ENCODE measurements around the gene ERCC1. TPM values are rescaled to one million over a fixed set of nuclear protein-coding genes. Genes with fewer than 3 reads are reported as not detected.

ERCC1 gene
- total RNA-seq, 1 experiment from 2014 or later, result 43.7 TPM

- H3K9me3 Mint-ChIP-seq, result no peaks in the 10 kb centered on the region
- ChIA-PET POLR2A (interaction anchor here (0.7 kb wide), 1 partner anchor 53 kb away, joined by 3 read pairs; no protein-coding TSS in a partner anchor), CTCF (no interaction called here)
- DNase-seq (ENCODE audit: low spot score) (no peak), ATAC-seq (no peak)
- no peaks in the 10 kb centered on the region for H3K4me1 Mint-ChIP-seq
- TF ChIP-seq CBFB (CRISPR knock-in tag; IDR thresholded peaks at IDR 0.05; ENCODE audit: low read depth) (no peak), ELF4 (CRISPR knock-in tag; IDR thresholded peaks at IDR 0.05; ENCODE audit: low read depth) (no peak), PRDM15 (CRISPR knock-in tag; IDR thresholded peaks at IDR 0.05) (no peak)
- H3K27me3 Mint-ChIP-seq (ENCODE audit: low read depth), result no peaks in the 10 kb centered on the region
- no peak overlapping the region for H3K4me3 Mint-ChIP-seq
- peaks cover 57% of the 10 kb centered on the region for H3K36me3 Mint-ChIP-seq
- H3K27ac Mint-ChIP-seq, result no peak overlapping the region
These were observed 62.1 kb downstream of the ERCC1 start for GRCh38 chr19:45361608-45362007.

- Mint-ChIP-seq H3K4me3 (no peak overlapping the region), H3K27ac (no peak overlapping the region), H3K27me3 (ENCODE audit: low read depth) (no peaks in the 10 kb centered on the region), H3K4me1 (no peaks in the 10 kb centered on the region), H3K9me3 (no peaks in the 10 kb centered on the region), H3K36me3 (peaks cover 74% of the 10 kb centered on the region)
- ChIA-PET POLR2A (no interaction called here), CTCF (no interaction called here)
- DNase-seq (ENCODE audit: low spot score), result no peak
- no peak for ATAC-seq
- no peak for TF ChIP-seq GABPB1 (CRISPR knock-in tag; IDR thresholded peaks at IDR 0.05)
- no peak for TF ChIP-seq ZNF232 (CRISPR knock-in tag; IDR thresholded peaks at IDR 0.05)
These were observed 65.4 kb downstream of the ERCC1 start for GRCh38 chr19:45358213-45358792.

DNA sequence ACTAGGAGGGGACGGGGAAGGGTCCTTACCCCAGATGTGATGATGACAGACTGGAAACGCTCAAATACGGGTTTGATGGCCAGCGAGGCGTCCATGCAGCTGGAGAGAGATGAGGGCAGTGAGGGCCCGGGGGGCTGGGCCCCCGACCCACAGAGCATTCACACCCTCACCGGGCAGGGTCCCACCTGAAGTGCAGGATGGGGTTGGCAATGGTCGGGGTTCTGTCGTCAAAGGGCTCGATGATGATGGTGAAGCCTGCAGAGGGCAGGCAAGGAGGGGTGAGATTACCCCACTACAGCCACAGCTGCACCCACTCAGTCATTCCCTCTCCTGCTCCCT is 66.3 kb downstream of the ERCC1 start:
- Mint-ChIP-seq H3K9me3 (no peaks in the 10 kb centered on the region), H3K4me1 (no peaks in the 10 kb centered on the region), H3K4me3 (no peak overlapping the region), H3K27ac (no peak overlapping the region), H3K36me3 (peaks cover 74% of the 10 kb centered on the region), H3K27me3 (ENCODE audit: low read depth) (no peaks in the 10 kb centered on the region)
- ATAC-seq (no peak), DNase-seq (ENCODE audit: low spot score) (no peak)
- POLR2A ChIA-PET, result no interaction called here
- TF ChIP-seq RELA (CRISPR knock-in tag; IDR thresholded peaks at IDR 0.05; ENCODE audit: borderline replicate concordance) (no peak), ZNF263 (CRISPR knock-in tag; IDR thresholded peaks at IDR 0.05; ENCODE audit: low read depth) (no peak), TCF7 (CRISPR knock-in tag; IDR thresholded peaks at IDR 0.05; ENCODE audit: low read depth) (no peak)
- CTCF ChIA-PET, result no interaction called here

Small RNAs within 50 kb of the gene (microRNA-seq; reads per million reads assigned to microRNA genes)
- gene MIR6088 (ENCODE audit: borderline number of aligned reads), result not detected

Other genes starting within 250 kb of the ERCC1 start
- gene TRAPPC6A, start 245.7 kb downstream of the ERCC1 start, total RNA-seq (2021), result 59.7 to 75.8 TPM (median 67.1 TPM) in 3 replicates
- 9.0 to 10.8 TPM (median 10.0 TPM) in 3 replicates for gene BLOC1S3, start 245.1 kb downstream of the ERCC1 start, total RNA-seq (2021)
- gene EXOC3L2, start 178.5 kb downstream of the ERCC1 start, total RNA-seq (2021), result 2.7 to 3.5 TPM (median 3.1 TPM) in 3 replicates
- gene MARK4, start 172.6 kb downstream of the ERCC1 start, total RNA-seq (2021), result 58.5 to 60.8 TPM (median 58.6 TPM) in 3 replicates
- gene CKM, start 101.0 kb downstream of the ERCC1 start, total RNA-seq (2021), result not detected in 3 replicates
- gene KLC3, start 83.2 kb downstream of the ERCC1 start, total RNA-seq (2021), result 5.2 to 6.5 TPM (median 5.3 TPM) in 3 replicates
- 102 to 113 TPM (median 109 TPM) in 3 replicates for gene ERCC2, start 53.3 kb downstream of the ERCC1 start, total RNA-seq (2021)
- 27.5 to 38.1 TPM (median 35.2 TPM) in 3 replicates for gene PPP1R13L, start 18.8 kb downstream of the ERCC1 start, total RNA-seq (2021)
- 33.5 to 38.1 TPM (median 34.8 TPM) in 3 replicates for gene POLR1G, start 17.3 kb downstream of the ERCC1 start, total RNA-seq (2021)
- 2.3 to 7.2 TPM (median 5.4 TPM) in 3 replicates for gene FOSB, start 44.1 kb upstream of the ERCC1 start, total RNA-seq (2021)
- 25.1 to 27.8 TPM (median 27.4 TPM) in 3 replicates for gene RTN2, start 73.1 kb upstream of the ERCC1 start, total RNA-seq (2021)
- gene PPM1N, start 74.5 kb upstream of the ERCC1 start, total RNA-seq (2021), result 10.3 to 15.1 TPM (median 14.2 TPM) in 3 replicates
- 143 to 146 TPM (median 144 TPM) in 3 replicates for gene VASP, start 83.6 kb upstream of the ERCC1 start, total RNA-seq (2021)
- 10.1 to 16.1 TPM (median 14.9 TPM) in 3 replicates for gene OPA3, start 160.9 kb upstream of the ERCC1 start, total RNA-seq (2021)
- gene GPR4, start 178.3 kb upstream of the ERCC1 start, total RNA-seq (2021), result 0.11 to 0.48 TPM (median 0.44 TPM) in 3 replicates
- 51.5 to 63.3 TPM (median 62.5 TPM) in 3 replicates for gene EML2, start 215.5 kb upstream of the ERCC1 start, total RNA-seq (2021)
- gene GIPR, start 244.3 kb upstream of the ERCC1 start, total RNA-seq (2021), result 1.6 to 1.8 TPM (median 1.7 TPM) in 3 replicates

Measured in WTC11 (cell line).